ENCODE measurements around the gene C1QTNF5.

The C1QTNF5 gene

GRCh38 chr11:119316729-119317591, 23.7 kb downstream of the C1QTNF5 start, which contains the start of gene MCAM:
MCAM (minus strand) TSS chr11:119317130; CDS start chr11:119317101, 29 bp downstream.
- no peak for DNase-seq

DNA sequence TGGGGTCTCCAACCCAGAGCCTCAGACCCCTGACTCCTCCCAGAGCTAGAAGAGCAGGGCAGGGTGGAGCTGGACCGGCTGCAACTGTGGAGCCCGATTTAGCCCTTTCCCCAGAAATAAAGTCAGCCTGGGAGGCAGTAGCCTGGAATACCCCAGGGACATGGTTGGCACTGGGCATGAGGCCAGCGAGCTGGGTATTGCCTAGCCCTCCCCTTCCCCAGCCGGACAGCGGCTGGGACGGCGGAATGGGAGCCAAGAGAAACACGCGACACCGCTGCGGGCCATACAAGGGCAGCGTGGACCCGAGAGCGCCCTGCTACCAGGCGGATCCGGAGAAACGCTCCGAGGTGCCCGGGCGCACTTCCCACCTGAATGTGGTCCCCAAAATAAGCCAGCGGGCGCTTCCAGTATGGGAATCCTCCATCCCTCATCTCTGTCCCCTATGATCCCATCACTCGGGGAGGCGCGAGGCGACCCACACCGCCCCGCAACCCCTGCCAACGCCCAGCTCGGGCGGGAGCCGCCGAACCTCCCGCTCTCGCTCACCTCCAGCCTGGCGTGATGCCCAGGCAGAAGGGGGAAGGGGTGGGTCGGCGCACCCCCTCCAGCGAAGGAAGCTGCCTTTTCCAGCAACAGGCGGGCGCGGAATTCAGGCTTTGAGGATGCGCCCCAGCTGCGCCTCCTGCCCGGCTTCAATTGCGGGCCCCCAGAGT, 24.5 kb downstream of the C1QTNF5 start:
- DNase-seq, result no peak

GRCh38 chr11:119315131-119316015, 25.3 kb downstream of the C1QTNF5 start:
- peak; percentile 60 for DNase-seq

DNA sequence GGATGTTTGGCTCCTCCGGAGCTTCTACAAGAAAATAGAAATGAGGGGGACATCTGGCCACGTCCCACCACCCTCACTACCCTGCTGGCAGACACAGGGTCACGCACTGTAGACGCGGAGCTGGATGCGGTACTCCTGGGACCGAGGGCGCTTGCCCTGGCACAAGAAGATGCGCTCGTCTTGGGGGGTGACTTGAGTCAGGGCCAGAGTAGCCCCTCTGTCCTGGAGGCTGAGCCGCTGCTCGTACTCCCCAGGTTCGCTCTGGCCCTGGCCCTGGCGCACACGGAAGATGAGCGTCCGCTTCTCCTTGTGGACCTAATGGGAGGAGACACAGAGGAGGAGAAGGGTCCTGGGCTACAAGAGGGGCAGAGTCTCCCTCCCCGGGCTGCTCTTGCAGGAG, 26.0 kb downstream of the C1QTNF5 start:
- DNase-seq, result no peak

- no peak for DNase-seq
These were observed 30.0 kb downstream of the C1QTNF5 start for GRCh38 chr11:119310682-119311052.

- DNase-seq, result no peak
These were observed 30.6 kb downstream of the C1QTNF5 start for GRCh38 chr11:119309953-119310681.

DNA sequence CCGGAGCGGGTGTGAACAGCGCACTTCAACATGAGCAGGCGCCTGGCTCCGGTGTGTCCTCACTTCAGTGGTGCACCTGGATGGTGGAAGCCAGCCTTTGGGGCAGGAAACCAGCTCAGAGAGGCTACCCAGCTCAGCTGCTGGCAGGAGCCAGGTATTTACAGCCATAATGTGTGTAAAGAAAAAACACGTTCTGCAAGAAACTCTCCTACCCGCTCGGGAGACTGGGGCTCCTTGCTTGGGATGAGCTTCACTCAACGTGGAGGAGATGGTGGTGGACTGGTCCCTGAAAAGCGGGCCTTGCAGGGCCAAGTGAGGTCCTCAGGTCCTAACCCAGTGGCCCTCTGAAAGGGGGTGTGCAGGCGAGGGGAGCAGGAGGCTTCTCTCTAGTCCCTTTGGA, 31.3 kb downstream of the C1QTNF5 start:
- no peak for DNase-seq

DNA sequence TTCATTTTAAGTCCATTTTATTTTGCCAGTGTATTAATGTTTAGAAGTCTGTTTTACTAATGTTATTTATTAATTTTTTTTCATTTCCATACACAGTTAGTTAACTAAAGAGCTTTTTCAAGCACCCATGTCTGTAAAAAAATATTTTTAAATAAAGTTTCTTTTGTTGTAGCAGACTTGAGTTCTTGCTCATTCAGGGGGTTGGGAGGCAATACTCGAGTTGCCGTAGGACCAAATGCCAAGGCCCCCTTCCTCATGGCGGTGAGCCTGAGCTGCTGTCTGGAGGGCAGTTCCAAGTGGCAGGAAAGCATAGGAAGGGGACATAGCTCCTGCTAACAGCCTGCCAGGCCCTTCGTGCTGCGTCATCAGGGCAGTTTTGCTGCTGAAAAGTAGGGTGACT, 32.7 kb downstream of the C1QTNF5 start:
- DNase-seq, result no peak

DNA sequence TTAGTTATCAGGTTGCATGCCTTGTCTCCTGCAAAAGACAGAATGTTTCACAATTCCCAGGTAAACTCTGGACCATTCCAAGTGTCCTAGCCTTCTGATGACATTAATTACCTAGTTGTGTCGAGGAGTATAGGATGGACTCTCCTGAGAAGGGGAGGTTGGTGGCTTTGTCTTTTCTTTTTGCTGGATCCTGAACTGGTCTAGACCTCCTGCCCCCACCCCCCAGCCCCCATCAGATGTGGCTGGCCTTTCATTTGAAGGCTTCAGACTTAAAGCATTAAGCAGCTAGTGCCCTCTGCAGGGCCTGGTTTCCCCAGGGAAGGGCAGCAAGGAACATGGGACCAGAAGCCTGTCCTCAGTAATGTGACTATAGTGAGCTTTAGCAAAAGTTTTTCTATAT, 33.5 kb downstream of the C1QTNF5 start:
- DNase-seq, result no peak

- DNase-seq, result peak; percentile 50
These were observed 34.3 kb downstream of the C1QTNF5 start for GRCh38 chr11:119306373-119306890.

DNA sequence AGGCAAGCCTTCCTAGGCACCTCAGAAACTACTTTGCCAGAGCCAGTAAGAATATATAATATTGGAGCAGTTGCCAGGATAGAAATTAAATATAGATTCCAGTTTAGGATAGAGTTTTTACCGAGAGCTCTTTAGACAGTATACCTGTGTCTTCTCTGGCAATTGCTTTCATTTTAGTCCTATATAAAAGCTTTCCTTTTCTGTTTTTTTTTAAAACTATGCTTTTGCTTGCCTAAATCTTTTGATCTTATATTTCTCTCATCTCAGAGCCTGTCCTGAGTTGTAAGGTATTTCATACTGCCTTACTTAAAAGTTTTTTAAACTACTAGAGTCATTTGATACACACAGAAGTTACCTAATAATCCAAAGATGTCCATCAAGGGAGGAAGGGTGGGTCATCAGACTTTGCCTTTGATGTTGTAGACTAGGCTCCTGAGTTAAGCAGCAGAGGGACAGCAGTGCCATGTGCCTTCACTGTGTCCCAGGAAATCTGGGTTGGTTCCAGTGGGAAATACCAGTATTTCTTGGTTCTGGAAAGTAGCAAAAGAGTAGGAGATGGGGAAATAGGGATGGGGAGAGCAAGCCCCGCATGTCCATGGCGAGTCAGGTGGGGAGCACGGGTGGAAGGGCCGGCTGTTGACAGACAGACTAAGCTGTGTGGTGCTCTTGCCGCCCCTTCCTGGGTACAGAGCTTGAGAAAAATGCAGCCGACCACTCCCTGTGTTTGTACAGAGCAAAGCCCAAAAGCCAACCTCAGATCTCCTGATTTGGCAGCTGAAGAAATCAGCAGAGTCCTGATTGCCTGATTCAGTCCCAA, 34.9 kb downstream of the C1QTNF5 start:
- DNase-seq, result no peak

DNA sequence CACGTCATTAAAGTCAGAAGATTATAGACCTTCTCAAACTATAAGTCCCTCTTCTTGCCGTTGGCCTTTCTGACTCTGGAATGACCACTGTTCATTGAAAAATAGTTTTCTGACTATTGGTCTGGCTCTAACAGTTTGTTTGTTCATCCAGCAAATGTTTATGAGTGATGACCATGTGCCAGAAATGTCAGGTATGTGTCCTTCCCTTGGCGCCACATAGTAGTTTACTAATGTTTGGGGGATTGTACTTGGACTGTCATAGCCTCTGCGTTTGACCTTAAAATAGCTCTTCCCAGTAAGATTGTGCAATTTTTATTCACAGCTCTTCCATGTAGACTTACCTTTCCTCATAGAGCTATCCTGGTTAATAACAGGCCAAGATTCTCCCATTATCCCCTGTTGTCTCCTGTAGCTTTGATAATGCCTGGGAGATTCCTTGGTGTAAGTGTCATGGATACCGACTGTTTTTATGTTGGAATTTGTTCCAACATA, 37.4 kb downstream of the C1QTNF5 start:
- DNase-seq, result no peak

DNA sequence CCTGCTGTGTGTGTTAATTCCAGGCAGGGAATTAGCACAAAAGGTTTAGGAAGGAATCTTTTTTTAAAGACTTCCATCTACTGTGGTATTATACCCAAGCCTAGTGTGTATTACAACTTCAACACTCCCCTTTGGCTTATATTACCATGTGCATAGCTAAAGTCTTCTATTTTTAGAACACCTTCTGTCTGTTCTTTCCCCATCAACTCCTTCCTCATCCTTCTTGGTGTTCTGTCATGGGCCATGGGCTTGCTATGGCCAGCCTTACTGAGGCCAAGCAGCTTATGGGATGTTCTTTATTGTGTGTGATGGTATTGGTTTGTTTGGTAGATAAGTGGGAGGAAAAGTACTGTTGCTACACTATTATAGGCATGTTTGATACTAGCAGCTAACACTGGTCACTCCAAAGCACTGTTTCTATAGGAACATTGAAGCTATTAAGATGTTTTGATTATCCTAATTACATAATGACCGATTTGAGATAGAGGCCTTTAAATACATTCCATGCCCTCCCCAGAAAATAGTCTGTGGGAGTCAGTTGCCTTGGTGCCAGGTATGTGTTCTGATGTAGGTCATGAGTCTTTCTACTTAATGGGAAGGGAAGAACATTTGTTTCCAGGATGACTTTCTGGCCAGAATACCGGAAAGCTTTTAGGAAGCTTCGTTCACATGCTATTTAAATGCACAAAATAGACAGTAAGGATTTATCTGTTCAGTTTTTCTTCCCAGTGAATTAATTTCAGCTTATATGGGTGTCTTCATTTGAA, 40.3 kb downstream of the C1QTNF5 start:
- no peak for DNase-seq

GRCh38 chr11:119299416-119299815, 41.3 kb downstream of the C1QTNF5 start:
- DNase-seq, result no peak

DNA sequence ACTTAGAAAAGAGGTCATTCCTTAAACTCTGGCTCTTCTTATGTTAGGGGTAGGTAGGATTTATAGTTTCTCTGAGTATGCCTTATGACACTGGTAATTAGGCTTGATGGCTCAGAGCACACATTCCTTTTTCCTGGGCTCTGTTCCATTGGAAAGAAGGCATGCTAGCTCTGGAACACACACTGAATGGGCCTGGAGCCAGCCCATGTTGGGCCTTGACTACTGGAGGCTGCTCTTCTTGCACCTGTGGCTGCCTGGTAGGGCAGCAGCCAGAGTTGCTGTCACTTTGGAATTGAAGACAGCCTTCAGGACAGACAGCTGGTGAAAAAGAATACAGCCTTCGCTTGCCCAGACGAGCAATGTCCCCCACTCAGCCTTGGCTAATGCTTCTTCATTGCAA, 42.0 kb downstream of the C1QTNF5 start:
- no peak for DNase-seq

- DNase-seq, result no peak
These were observed 42.7 kb downstream of the C1QTNF5 start for GRCh38 chr11:119297938-119298337.

- DNase-seq, result no peak
These were observed 45.5 kb downstream of the C1QTNF5 start for GRCh38 chr11:119295178-119295577.

- no peak for DNase-seq
These were observed 47.2 kb downstream of the C1QTNF5 start for GRCh38 chr11:119293461-119293860.

DNA sequence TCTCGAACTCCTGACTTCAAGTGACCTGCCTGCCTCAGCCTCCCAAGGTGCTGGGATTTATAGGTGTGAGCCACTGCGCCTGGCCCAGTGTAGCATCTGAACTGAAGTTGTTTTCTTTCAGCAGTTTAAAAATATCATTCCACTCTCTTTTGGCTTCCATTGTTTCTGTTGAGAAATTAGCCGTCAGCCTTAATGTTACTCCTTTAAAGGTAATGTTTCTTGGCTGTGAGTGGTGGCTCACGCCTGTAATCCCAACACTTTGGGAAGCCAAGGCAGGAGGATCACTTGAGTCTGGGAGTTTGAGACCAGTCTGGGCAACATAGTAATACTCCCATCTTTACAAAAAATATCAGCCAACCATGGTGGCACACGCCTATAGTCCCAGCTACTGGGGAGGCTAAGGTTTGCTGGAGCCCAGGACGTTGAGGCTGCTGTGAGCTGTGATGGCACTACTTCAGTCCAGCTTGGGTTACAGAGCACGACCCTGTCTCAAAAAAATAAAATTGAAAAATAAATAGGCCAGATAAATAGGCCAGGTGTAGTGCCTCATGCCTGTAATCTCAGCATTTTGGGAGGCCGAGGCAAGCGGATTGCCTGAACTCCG, 49.7 kb downstream of the C1QTNF5 start:
- no peak for DNase-seq
